ENCODE data around the gene ZNF221.

DNA sequence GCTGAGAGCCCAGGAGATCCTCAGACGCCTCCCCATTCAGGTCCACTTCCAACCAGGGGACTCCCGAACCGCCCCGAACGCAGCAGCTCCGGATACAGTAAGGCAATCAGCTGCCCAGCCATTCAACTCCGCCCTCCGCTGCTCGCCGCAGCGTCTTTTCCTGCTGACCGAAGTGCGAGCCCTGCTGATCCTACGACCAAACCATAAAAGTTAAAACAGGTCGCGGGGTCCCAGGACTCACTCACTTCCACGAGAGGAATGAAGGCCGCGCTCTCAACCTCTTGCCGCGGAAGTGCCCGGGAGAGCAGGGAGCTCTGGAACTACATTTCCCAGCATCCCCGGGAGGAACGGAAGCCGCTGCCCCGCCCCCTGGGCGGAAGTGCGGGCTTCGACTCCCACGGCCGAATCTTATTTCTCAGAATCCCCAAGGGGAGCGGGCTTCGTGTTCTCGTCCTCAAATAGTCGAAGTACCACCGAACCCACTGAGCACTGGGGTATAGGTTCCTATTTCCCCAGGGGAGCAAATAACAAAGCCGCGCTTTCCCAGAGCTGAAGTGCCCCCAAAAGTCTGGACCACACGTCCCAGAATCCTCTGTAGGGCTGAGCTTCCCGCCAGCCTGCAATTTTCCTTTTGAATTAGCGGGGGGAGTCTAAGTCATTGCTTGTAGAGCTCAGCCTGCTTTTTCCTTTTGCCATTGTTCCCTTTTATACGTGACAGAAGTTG, 15.9 kb upstream of the ZNF221 start, which contains the start of gene ZNF45:
- TF ChIP-seq, protein P1, sequence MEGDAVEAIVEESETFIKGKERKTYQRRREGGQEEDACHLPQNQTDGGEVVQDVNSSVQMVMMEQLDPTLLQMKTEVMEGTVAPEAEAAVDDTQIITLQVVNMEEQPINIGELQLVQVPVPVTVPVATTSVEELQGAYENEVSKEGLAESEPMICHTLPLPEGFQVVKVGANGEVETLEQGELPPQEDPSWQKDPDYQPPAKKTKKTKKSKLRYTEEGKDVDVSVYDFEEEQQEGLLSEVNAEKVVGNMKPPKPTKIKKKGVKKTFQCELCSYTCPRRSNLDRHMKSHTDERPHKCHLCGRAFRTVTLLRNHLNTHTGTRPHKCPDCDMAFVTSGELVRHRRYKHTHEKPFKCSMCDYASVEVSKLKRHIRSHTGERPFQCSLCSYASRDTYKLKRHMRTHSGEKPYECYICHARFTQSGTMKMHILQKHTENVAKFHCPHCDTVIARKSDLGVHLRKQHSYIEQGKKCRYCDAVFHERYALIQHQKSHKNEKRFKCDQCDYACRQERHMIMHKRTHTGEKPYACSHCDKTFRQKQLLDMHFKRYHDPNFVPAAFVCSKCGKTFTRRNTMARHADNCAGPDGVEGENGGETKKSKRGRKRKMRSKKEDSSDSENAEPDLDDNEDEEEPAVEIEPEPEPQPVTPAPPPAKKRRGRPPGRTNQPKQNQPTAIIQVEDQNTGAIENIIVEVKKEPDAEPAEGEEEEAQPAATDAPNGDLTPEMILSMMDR (IDR thresholded peaks at IDR 0.05): no peak
- TF ChIP-seq TCF7L2 (IDR thresholded peaks at IDR 0.05; ENCODE audit: low read depth, low read length): no peak
- 0 out of 2 replicates have a peak, but pooled peaks have one; percentile 43 for TF ChIP-seq SIN3A (IDR thresholded peaks at IDR 0.05; ENCODE audit: borderline replicate concordance, insufficient read depth, low read depth, low read length)
- TF ChIP-seq, protein P2, sequence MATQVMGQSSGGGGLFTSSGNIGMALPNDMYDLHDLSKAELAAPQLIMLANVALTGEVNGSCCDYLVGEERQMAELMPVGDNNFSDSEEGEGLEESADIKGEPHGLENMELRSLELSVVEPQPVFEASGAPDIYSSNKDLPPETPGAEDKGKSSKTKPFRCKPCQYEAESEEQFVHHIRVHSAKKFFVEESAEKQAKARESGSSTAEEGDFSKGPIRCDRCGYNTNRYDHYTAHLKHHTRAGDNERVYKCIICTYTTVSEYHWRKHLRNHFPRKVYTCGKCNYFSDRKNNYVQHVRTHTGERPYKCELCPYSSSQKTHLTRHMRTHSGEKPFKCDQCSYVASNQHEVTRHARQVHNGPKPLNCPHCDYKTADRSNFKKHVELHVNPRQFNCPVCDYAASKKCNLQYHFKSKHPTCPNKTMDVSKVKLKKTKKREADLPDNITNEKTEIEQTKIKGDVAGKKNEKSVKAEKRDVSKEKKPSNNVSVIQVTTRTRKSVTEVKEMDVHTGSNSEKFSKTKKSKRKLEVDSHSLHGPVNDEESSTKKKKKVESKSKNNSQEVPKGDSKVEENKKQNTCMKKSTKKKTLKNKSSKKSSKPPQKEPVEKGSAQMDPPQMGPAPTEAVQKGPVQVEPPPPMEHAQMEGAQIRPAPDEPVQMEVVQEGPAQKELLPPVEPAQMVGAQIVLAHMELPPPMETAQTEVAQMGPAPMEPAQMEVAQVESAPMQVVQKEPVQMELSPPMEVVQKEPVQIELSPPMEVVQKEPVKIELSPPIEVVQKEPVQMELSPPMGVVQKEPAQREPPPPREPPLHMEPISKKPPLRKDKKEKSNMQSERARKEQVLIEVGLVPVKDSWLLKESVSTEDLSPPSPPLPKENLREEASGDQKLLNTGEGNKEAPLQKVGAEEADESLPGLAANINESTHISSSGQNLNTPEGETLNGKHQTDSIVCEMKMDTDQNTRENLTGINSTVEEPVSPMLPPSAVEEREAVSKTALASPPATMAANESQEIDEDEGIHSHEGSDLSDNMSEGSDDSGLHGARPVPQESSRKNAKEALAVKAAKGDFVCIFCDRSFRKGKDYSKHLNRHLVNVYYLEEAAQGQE (IDR thresholded peaks at IDR 0.05; ENCODE audit: insufficient read depth in 1 of 2, low read depth in 2 of 2, low read length in 1 of 2): no peak
